ENCODE results near the gene OSCP1. TPM values are rescaled to one million over a fixed set of nuclear protein-coding genes. Genes with fewer than 3 reads are reported as not detected.
"Not testable (repeated sequence)": the region's sequence is repeated elsewhere in the genome, so short reads cannot be mapped to it uniquely, and the experiment has no call there.

Gene OSCP1
- total and polyA plus RNA-seq, 2 donors (not counting 3 experiments of a cell fraction or from before 2014, with no cell fraction given) = 4.6 to 8.3 TPM

GRCh38 chr1:36480161-36480560 is 29.9 kb upstream of the OSCP1 start:
- no peaks in the 10 kb centered on the region for H3K9me1 ChIP-seq (replicated peaks; ENCODE audit: control insufficient read depth, extremely low read depth, insufficient read depth, low read length)
- no peaks in the 10 kb centered on the region for H3K4me1 ChIP-seq (ENCODE audit: control insufficient read depth, extremely low read depth, insufficient read depth, low read length)
- DNase-seq (ENCODE audit: low read depth, low spot score) (no peak), FAIRE-seq (no peak)
- BruUV-seq (replicated peaks) = no TSS peak
- intact Hi-C loops (cut with micrococcal nuclease) = no loop called here
- peaks cover 0 to 7% of the 10 kb centered on the region in 2 experiments for H3K27me3 ChIP-seq (ENCODE audit: control insufficient read depth in 2 of 2, insufficient read depth in 2 of 2, low read length in 2 of 2)
- no peaks in the 10 kb centered on the region for H3K36me3 ChIP-seq (ENCODE audit: control insufficient read depth in 2 of 2, extremely low read depth in 1 of 2, insufficient read depth in 2 of 2, low read length in 2 of 2)
- TF ChIP-seq MYC (IDR thresholded peaks at IDR 0.05; ENCODE audit: low read depth, low read length) = no peak
- TF ChIP-seq, protein P1, sequence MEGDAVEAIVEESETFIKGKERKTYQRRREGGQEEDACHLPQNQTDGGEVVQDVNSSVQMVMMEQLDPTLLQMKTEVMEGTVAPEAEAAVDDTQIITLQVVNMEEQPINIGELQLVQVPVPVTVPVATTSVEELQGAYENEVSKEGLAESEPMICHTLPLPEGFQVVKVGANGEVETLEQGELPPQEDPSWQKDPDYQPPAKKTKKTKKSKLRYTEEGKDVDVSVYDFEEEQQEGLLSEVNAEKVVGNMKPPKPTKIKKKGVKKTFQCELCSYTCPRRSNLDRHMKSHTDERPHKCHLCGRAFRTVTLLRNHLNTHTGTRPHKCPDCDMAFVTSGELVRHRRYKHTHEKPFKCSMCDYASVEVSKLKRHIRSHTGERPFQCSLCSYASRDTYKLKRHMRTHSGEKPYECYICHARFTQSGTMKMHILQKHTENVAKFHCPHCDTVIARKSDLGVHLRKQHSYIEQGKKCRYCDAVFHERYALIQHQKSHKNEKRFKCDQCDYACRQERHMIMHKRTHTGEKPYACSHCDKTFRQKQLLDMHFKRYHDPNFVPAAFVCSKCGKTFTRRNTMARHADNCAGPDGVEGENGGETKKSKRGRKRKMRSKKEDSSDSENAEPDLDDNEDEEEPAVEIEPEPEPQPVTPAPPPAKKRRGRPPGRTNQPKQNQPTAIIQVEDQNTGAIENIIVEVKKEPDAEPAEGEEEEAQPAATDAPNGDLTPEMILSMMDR (IDR thresholded peaks at IDR 0.05; ENCODE audit: extremely low read depth in 1 of 2, insufficient read depth in 1 of 2, low read depth in 1 of 2, low read length in 2 of 2) = no peak
- TF ChIP-seq, protein P2, sequence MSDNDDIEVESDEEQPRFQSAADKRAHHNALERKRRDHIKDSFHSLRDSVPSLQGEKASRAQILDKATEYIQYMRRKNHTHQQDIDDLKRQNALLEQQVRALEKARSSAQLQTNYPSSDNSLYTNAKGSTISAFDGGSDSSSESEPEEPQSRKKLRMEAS (IDR thresholded peaks at IDR 0.05; ENCODE audit: insufficient read depth, insufficient read length) = no peak
- no peaks in the 10 kb centered on the region for H3K9me3 ChIP-seq (replicated peaks; ENCODE audit: control insufficient read depth, insufficient read depth, low read length)
- ChIA-PET CTCF (no interaction called here), POLR2A (no interaction called here)
- no peak overlapping the region for H2AFZ ChIP-seq (ENCODE audit: low read depth, low read length)
- H3K27ac ChIP-seq (ENCODE audit: insufficient read depth, low read depth, low read length) = no peak overlapping the region
- H3K4me3 ChIP-seq (replicated peaks in 1 of 3; ENCODE audit: insufficient read depth in 1 of 3, low read depth in 1 of 3, low read length in 3 of 3) = no peak overlapping the region
- H3K79me2 ChIP-seq (ENCODE audit: control insufficient read depth, insufficient read depth, low read length) = no peaks in the 10 kb centered on the region
- H3K9ac ChIP-seq (replicated peaks; ENCODE audit: extremely low read depth, insufficient read depth, low read length) = no peak overlapping the region
- H4K20me1 ChIP-seq (replicated peaks; ENCODE audit: control insufficient read depth, extremely low read depth, insufficient read depth, low read length) = no peaks in the 10 kb centered on the region
- dilution Hi-C loops (cut with MboI; ENCODE audit: extremely low pct_ligation_motif_present, low sequenced_read_pairs) = no loop called here
- no peak overlapping the region for H3K4me2 ChIP-seq (ENCODE audit: insufficient read depth, low read length)

DNA sequence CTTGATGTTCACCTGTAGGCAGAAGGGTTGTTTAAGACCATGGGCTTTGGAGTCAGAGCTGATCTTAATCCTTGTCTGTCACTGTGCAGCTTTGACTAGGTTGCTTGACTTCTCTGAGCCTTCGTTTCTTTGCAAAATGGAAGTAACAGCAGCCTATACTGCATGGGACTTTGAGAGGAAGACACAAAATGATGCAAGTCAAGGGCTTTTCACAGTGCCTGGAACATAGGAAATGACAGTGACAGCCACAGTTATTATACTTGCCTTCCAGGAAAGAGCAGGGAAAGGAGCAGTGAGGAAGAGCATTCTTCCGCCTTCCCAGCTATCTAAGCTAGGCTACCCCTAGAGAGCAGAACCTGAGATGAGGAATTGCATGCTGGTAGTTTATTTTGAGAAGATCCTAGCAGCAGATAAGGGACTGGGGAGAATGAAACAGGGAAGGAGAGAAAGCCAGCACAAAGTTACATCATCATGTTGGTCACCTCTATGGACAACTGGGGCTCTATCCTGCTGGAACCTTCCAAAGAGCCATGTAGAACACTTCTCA is 29.3 kb upstream of the OSCP1 start:
- Histone ChIP-seq H3K9me3 (replicated peaks; ENCODE audit: control insufficient read depth, insufficient read depth, low read length) (no peaks in the 10 kb centered on the region), H3K27ac (ENCODE audit: insufficient read depth, low read depth, low read length) (no peak overlapping the region), H4K20me1 (replicated peaks; ENCODE audit: control insufficient read depth, extremely low read depth, insufficient read depth, low read length) (no peaks in the 10 kb centered on the region), H3K36me3 (ENCODE audit: control insufficient read depth in 2 of 2, extremely low read depth in 1 of 2, insufficient read depth in 2 of 2, low read length in 2 of 2) (no peaks in the 10 kb centered on the region), H3K9ac (replicated peaks; ENCODE audit: extremely low read depth, insufficient read depth, low read length) (no peak overlapping the region), H3K27me3 (ENCODE audit: control insufficient read depth in 2 of 2, insufficient read depth in 2 of 2, low read length in 2 of 2) (peaks cover 0 to 7% of the 10 kb centered on the region in 2 experiments), H3K4me3 (replicated peaks in 1 of 3; ENCODE audit: insufficient read depth in 1 of 3, low read depth in 1 of 3, low read length in 3 of 3) (no peak overlapping the region), H2AFZ (ENCODE audit: low read depth, low read length) (no peak overlapping the region), H3K9me1 (replicated peaks; ENCODE audit: control insufficient read depth, extremely low read depth, insufficient read depth, low read length) (no peaks in the 10 kb centered on the region), H3K4me2 (ENCODE audit: insufficient read depth, low read length) (no peak overlapping the region), H3K4me1 (ENCODE audit: control insufficient read depth, extremely low read depth, insufficient read depth, low read length) (no peaks in the 10 kb centered on the region), H3K79me2 (ENCODE audit: control insufficient read depth, insufficient read depth, low read length) (no peaks in the 10 kb centered on the region)
- ChIA-PET CTCF (interaction anchor here (0.6 to 1.2 kb wide), 2 partner anchors 11 to 1112 kb away, joined by 3 read pairs; no protein-coding TSS in a partner anchor), POLR2A (no interaction called here)
- no peak for FAIRE-seq
- dilution Hi-C loops (cut with MboI; ENCODE audit: extremely low pct_ligation_motif_present, low sequenced_read_pairs) = no loop called here
- intact Hi-C loops (cut with micrococcal nuclease) = no loop called here
- BruUV-seq (replicated peaks) = no TSS peak
- TF ChIP-seq POLR2AphosphoS5 (IDR thresholded peaks at IDR 0.05; ENCODE audit: insufficient read depth, low read depth, low read length) (no peak), GATA2 (IDR thresholded peaks at IDR 0.05; ENCODE audit: insufficient read depth, insufficient read length, low read depth, low read length) (peak; percentile 8)
- DNase-seq (ENCODE audit: low read depth, low spot score) = no peak

- H3K4me3 ChIP-seq (replicated peaks in 1 of 3; ENCODE audit: insufficient read depth in 1 of 3, low read depth in 1 of 3, low read length in 3 of 3); FAIRE-seq; H4K20me1 ChIP-seq (replicated peaks; ENCODE audit: control insufficient read depth, extremely low read depth, insufficient read depth, low read length); H3K79me2 ChIP-seq (ENCODE audit: control insufficient read depth, insufficient read depth, low read length); H3K9me1 ChIP-seq (replicated peaks; ENCODE audit: control insufficient read depth, extremely low read depth, insufficient read depth, low read length); H3K9ac ChIP-seq (replicated peaks; ENCODE audit: extremely low read depth, insufficient read depth, low read length); CTCF ChIA-PET; POLR2A ChIA-PET; dilution Hi-C loops (cut with MboI; ENCODE audit: extremely low pct_ligation_motif_present, low sequenced_read_pairs); H3K4me1 ChIP-seq (ENCODE audit: control insufficient read depth, extremely low read depth, insufficient read depth, low read length); H3K27me3 ChIP-seq (ENCODE audit: control insufficient read depth in 2 of 2, insufficient read depth in 2 of 2, low read length in 2 of 2); H3K36me3 ChIP-seq (ENCODE audit: control insufficient read depth in 2 of 2, extremely low read depth in 1 of 2, insufficient read depth in 2 of 2, low read length in 2 of 2); H3K4me2 ChIP-seq (ENCODE audit: insufficient read depth, low read length); H3K27ac ChIP-seq (ENCODE audit: insufficient read depth, low read depth, low read length); intact Hi-C loops (cut with micrococcal nuclease); H3K9me3 ChIP-seq (replicated peaks; ENCODE audit: control insufficient read depth, insufficient read depth, low read length); H2AFZ ChIP-seq (ENCODE audit: low read depth, low read length); DNase-seq (ENCODE audit: low read depth, low spot score); BruUV-seq (replicated peaks): not testable (repeated sequence)
Measured at GRCh38 chr1:36477615-36478014, 27.4 kb upstream of the OSCP1 start.

All from endothelial cell of umbilical vein (primary cell).